Measurements from ENCODE around the gene JOSD1.
A peak's percentile ranks its signal among the peaks of the same experiment; 100 is the strongest.

Gene JOSD1

DNA sequence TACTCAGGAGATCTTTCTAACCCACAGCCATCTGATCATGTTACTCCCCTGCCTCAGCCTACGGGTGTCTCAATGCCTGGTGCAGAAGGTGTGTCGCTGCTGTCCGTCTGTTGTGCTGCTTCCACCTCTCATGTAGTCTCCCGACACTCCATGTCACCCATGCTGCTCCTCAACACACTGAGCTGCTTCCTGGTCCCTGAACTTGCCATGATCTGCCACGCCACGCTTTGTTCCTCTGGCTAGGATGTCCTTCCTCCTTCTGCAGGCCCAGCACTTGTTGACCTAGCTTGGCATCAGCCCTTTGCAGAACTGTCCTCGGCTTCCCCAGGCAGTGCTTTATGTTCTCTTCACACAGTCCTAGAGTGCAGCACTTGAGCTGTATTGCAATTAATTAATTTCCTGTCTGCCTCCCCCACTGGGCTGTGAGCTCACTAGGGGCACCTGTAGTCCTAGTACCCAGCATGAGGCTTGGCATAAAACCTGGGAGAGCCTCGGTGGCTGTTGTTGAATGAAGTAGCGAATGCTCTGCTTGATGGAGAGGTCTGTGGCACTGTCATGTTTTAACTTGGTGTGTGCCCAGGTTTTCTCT is 14.5 kb upstream of the JOSD1 start:
- DNase-seq (ENCODE audit: insufficient read length, low spot score) (no peak), FAIRE-seq (no peak)

- FAIRE-seq: no peak
- DNase-seq (ENCODE audit: insufficient read length, low spot score): no peak
Observed at GRCh38 chr22:38713921-38714320, 13.2 kb upstream of the JOSD1 start.

DNA sequence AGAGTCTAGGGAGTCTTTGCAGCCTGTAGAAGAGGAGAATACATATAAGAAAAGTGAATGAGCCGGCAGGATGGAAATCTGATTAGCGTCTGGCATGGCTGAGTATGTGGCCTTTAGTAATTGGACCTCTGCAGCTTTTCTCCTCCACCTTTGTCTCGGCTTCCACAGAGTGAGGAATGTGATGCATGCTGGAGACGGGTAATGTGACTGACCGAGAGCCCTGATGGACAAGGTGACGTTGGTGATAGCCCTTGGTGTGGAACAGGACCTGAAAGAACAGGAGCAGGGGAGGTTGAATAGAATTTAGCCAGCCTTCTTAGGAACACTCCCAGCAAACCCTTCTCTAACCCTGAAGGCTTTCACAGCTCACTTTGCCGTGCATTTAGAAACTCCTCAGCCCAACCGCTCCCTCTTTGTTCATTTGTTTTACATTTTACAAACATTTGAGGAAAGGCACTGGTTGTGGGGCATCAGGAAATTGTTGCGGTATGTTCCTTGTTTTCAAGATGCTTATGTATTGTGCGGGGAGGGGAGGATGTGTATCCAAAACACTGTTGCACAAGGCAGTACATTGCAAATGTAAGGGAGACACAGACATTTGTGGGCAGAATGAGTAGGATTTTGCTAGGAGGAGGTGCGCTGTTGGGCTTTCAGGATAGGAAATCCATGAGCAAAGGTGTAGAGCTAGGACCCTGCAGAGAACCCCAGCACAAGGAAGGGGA is 11.9 kb upstream of the JOSD1 start:
- FAIRE-seq (no peak), DNase-seq (ENCODE audit: insufficient read length, low spot score) (no peak)

GRCh38 chr22:38710866-38711265 is 10.1 kb upstream of the JOSD1 start:
- FAIRE-seq (no peak), DNase-seq (ENCODE audit: insufficient read length, low spot score) (no peak)

- FAIRE-seq (no peak), DNase-seq (ENCODE audit: insufficient read length, low spot score) (no peak)
Observed at GRCh38 chr22:38710351-38710750, 9.6 kb upstream of the JOSD1 start.

DNA sequence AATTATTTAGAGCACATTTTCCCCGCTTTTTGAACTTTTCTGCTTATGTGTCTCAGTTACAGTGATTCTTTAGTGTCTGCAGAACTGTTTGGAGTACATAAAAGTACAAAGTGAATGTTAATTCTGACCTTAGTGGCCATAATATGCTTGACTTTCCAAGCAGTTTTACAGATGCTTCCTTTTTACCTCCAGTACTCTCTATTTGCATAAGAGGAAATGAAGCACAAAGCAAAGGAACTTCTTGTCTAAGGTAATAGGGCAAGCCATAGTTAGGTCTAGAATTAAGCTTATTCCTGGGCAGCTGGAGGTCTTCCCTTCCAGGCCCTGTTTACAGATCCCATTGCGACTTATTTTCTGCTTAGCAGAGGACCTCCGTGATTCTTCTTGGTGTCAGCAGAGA is 8.6 kb upstream of the JOSD1 start:
- peak; percentile 74 for FAIRE-seq
- no peak for DNase-seq (ENCODE audit: insufficient read length, low spot score)

DNA sequence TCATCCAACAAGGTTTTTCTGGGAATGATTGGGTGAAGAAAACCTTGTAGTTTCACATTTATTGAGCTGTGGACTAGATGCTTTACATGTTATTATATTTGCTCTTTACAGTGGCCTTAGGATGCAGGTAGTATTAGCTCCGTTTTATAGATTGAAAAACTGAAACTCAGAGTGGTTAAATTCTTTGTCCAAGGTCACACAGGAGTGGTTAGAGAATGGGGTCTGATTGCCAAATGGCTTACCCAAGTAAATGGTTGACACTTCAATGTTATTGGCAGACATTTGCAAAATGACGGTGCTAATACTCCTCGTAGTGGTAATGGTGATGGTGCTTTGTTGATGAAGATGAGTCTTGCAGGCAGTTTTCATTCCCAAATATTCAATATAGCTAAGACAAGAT is 7.2 kb upstream of the JOSD1 start:
- FAIRE-seq (no peak), DNase-seq (ENCODE audit: insufficient read length, low spot score) (no peak)

- no peak for DNase-seq (ENCODE audit: insufficient read length, low spot score)
- FAIRE-seq: peak; percentile 53
Observed at GRCh38 chr22:38707346-38707745, 6.6 kb upstream of the JOSD1 start.

DNA sequence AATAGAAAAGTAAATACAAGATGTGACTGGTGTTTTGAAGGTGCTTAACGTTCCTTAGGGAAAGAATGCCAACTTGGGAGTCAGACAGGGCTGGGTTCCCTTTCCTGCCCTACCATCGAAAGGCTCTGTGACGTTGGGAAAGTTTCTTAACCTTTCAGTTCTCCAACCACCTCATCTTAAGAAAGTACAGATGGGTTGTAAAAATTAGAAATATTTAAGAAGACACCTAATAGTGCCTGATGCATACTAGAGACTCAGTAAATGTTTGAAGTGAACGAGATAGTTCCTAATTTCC is 6.1 kb upstream of the JOSD1 start:
- FAIRE-seq (no peak), DNase-seq (ENCODE audit: insufficient read length, low spot score) (no peak)

- FAIRE-seq: peak; percentile 71
- DNase-seq (ENCODE audit: insufficient read length, low spot score): no peak
Observed at GRCh38 chr22:38706101-38706900, 5.6 kb upstream of the JOSD1 start.

- DNase-seq (ENCODE audit: insufficient read length, low spot score) (peak; percentile 88), FAIRE-seq (peak; percentile 99)
Observed at GRCh38 chr22:38705235-38706100, 4.7 kb upstream of the JOSD1 start, which contains the start of gene GTPBP1. Gene GTPBP1, plus strand, starts transcription at chr22:38705944. Its CDS starts 12 bp downstream, at chr22:38705956.

DNA sequence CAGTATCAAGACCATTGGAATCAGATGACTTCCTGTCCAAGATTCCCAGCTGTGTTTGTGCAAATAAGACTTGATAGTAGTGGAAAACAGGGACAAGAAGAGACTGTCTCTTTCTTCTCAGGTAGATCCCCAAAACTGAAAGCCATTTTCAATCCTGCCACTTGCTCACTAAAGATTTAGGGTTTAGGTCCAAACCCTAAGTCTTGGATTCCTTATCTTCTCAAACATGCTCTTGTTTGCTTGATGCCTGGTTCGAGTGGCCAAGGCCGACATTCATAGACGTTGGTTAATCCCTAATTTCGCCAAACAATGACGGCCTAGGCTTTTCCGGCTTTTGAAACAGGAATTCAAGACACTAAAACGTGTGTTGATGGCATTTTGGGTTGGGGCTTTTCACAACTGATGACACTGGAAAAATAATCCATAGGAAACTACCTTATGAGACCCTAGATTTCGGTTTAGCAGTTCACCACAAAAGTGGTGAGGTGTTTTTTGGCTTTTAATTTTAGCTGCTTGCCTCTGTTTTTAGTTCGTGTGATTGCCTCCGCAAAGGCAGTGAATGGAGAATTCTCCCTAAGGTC is 4.0 kb upstream of the JOSD1 start:
- FAIRE-seq: peak; percentile 11
- DNase-seq (ENCODE audit: insufficient read length, low spot score): no peak

GRCh38 chr22:38700270-38700788 is 414 bp downstream of the JOSD1 start:
- FAIRE-seq: no peak
- no peak for DNase-seq (ENCODE audit: insufficient read length, low spot score)

DNA sequence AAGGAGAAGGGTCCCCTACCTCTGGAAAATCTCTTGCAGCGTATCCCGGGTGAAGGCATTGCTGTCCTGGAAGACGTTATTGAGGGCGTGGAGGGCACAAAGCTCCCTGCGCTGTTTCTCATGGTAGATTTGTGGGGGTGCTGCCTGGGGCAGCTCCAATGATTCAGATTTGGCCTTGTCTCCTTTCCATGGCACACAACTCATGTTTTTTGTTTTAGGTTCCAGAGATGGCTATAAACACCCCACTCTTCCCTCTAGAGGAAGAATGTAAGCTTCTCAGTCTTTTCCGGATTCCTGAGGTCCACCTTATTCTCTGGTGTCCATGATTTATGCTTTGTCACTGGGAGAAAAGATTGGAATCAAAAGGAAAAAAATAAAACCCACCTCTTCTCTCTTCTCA is 959 bp downstream of the JOSD1 start:
- no peak for FAIRE-seq
- DNase-seq (ENCODE audit: insufficient read length, low spot score): no peak

DNA sequence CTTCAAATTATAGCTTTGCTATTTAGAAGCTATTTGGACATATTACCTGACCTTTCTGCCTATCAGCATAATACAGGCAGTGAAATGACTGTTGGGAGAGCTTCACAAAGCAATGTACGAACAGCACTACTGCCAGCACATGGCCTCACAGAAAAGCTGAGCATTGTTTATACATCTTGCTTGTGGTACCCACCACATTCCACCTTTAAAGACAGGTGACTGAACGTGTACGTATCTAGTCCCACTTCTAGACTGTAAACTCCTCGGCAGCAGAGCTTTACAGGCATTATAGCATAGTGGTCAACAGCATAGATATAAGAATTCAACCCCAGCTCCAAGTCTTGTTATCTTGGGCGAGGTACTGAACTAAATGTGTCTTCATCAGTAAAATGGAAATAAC is 1.6 kb downstream of the JOSD1 start:
- FAIRE-seq: no peak
- no peak for DNase-seq (ENCODE audit: insufficient read length, low spot score)

DNA sequence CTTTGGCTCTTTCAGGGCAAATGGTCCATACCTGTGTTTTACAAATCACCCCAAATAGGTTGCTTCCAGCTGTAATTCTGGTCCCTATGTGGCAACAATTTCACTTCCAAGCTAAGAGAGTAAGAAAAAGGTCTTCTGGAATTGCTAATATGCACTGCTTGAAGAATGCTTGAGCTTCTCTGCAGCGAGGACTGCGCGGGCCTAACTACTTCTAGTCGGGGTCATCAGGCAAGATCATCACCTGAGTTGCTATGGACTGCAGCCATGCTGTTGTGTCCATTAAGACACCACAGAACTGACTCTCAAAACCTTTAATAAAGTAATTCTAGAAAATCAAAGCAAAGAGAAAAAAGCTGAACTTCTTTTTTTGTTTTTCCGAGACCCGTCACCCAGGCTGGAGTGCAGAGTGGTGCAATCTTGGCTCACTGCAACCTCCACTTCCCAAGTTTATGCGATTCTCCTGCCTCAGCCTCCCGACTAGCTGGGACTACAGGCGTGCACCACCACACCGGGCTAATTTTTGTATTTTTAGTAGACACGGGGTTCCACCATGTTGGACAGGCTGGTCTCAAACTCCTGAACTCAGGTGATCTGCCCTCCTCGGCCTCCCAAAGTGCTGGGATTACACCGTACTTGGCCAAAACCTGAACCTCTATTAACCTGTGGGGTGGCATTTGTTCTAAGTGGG is 2.2 kb downstream of the JOSD1 start:
- FAIRE-seq (no peak), DNase-seq (ENCODE audit: insufficient read length, low spot score) (no peak)

DNA sequence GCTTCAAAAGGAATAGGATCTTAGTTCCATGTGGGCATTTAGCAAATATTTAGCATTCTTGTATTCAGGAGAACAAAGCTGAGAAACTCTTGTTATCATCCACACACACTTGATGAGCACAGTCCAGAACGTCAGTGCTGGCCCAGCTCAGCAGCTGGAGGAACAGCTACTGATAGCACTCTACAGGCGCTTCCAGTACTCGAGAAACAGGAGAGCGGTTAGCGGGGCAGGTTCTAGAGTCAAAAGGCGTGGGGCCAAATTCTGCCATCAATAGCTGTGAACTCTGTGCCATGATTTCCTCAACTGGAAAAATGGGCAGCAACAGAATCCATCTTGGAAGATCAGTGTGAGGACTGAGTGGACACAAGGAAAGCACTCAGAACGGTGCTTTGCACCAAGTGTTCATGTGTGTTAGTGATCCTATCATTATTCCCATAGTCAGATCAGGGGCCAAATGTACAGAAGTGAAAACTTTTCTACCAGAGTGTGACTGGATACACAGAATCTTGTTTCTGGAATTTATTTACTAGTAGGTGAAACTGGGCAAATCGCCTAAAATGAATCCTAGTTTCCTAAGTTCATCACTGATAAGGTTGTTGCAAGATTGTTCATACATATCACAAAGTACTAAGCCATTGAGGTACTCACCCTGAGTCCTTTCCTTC is 3.2 kb downstream of the JOSD1 start:
- no peak for FAIRE-seq

DNA sequence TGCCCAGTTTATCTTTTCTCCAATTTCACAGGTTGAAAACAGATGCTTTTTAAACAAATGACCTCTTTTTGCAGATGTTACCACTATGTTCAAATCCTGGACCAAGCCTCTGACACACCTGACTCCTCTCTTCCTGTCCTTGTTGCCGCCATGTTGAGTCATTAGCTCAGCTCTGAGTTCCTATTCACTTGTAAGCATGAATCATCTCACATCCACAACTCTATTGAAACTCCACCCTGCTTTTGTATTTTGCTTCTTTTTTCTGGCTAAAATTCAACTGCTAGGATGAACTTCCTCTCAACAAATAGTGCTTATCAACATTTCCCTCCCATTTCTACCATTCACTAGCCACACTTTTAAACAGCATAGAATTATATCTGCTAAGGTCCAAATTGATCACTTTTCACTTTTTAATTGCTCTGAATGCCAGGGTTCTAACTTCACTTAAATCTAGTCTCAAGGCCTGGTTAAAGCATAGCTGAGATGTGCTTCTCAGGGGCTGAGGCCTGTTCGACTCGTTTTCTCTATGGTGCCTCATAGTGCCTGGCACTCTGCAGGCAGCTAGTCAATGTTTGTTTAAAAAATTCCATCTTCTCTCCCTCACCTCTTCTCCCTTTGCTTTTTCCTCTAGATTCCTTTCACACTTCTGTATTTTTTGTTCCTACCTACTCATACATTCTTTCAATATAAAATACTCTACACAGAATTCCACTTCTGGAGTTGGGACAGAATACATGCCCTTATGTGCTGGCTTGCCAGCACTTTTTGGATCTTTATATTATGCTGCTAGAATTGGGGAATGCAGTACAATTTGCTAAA is 3.9 kb downstream of the JOSD1 start:
- DNase-seq (ENCODE audit: insufficient read length, low spot score): no peak
- peak; percentile 4 for FAIRE-seq

More for the DNA sequence above, 3.2 kb downstream of the JOSD1 start:
- DNase-seq (ENCODE audit: insufficient read length, low spot score): no peak

All from GM19239 (cell line).